ENCODE data around the gene LRRFIP1.

Gene LRRFIP1

GRCh38 chr2:237626813-237627440 lies 460 bp upstream of the LRRFIP1 start:
- peaks cover 16% of the 10 kb centered on the region for H3K4me1 ChIP-seq (ENCODE audit: insufficient read depth, low read length)
- H3K9me3 ChIP-seq (ENCODE audit: low read length) = no peaks in the 10 kb centered on the region
- peak overlapping the region in 1 of 2 donors; percentile 38 for H3K4me3 ChIP-seq (ENCODE audit: low read depth in 1 of 2, low read length in 2 of 2)
- H3K9ac ChIP-seq (ENCODE audit: low read length) = no peak overlapping the region
- H3K27me3 ChIP-seq (ENCODE audit: control insufficient read depth in 1 of 2, insufficient read depth in 2 of 2, low read length in 2 of 2) = no peaks in the 10 kb centered on the region
- peak overlapping the region; percentile 17 for H3K27ac ChIP-seq (ENCODE audit: low read depth, low read length)
- H3K36me3 ChIP-seq (ENCODE audit: insufficient read depth, low read length) = no peaks in the 10 kb centered on the region

GRCh38 chr2:237628247-237629187 lies 1.1 kb downstream of the LRRFIP1 start:
- Histone ChIP-seq H3K4me3 (ENCODE audit: low read depth in 1 of 2, low read length in 2 of 2) (peak overlapping the region; percentile 7 to 72), H3K36me3 (ENCODE audit: insufficient read depth, low read length) (no peaks in the 10 kb centered on the region), H3K4me1 (ENCODE audit: insufficient read depth, low read length) (peaks cover 25% of the 10 kb centered on the region), H3K27me3 (ENCODE audit: control insufficient read depth in 1 of 2, insufficient read depth in 2 of 2, low read length in 2 of 2) (no peaks in the 10 kb centered on the region), H3K9ac (ENCODE audit: low read length) (peak overlapping the region; percentile 38), H3K9me3 (ENCODE audit: low read length) (no peaks in the 10 kb centered on the region), H3K27ac (ENCODE audit: low read depth, low read length) (peak overlapping the region; percentile 4)

- Histone ChIP-seq H3K9ac (ENCODE audit: low read length) (no peak overlapping the region), H3K4me3 (ENCODE audit: low read depth in 1 of 2, low read length in 2 of 2) (no peak overlapping the region), H3K36me3 (ENCODE audit: insufficient read depth, low read length) (no peaks in the 10 kb centered on the region), H3K27ac (ENCODE audit: low read depth, low read length) (no peak overlapping the region), H3K27me3 (ENCODE audit: control insufficient read depth in 1 of 2, insufficient read depth in 2 of 2, low read length in 2 of 2) (no peaks in the 10 kb centered on the region), H3K9me3 (ENCODE audit: low read length) (no peaks in the 10 kb centered on the region), H3K4me1 (ENCODE audit: insufficient read depth, low read length) (peaks cover 25% of the 10 kb centered on the region)
Measured at GRCh38 chr2:237629188-237629534, 1.8 kb downstream of the LRRFIP1 start.

- no peaks in the 10 kb centered on the region for H3K36me3 ChIP-seq (ENCODE audit: insufficient read depth, low read length)
- no peaks in the 10 kb centered on the region for H3K27me3 ChIP-seq (ENCODE audit: control insufficient read depth in 1 of 2, insufficient read depth in 2 of 2, low read length in 2 of 2)
- H3K9me3 ChIP-seq (ENCODE audit: low read length) = no peaks in the 10 kb centered on the region
- no peak overlapping the region for H3K9ac ChIP-seq (ENCODE audit: low read length)
- H3K4me1 ChIP-seq (ENCODE audit: insufficient read depth, low read length) = peaks cover 25% of the 10 kb centered on the region
- H3K27ac ChIP-seq (ENCODE audit: low read depth, low read length) = no peak overlapping the region
- no peak overlapping the region for H3K4me3 ChIP-seq (ENCODE audit: low read depth in 1 of 2, low read length in 2 of 2)
Measured at GRCh38 chr2:237629739-237630138, 2.4 kb downstream of the LRRFIP1 start.

GRCh38 chr2:237630216-237631000 lies 3.0 kb downstream of the LRRFIP1 start:
- H3K36me3 ChIP-seq (ENCODE audit: insufficient read depth, low read length) = no peaks in the 10 kb centered on the region
- H3K4me1 ChIP-seq (ENCODE audit: insufficient read depth, low read length) = peaks cover 25% of the 10 kb centered on the region
- H3K9ac ChIP-seq (ENCODE audit: low read length) = no peak overlapping the region
- no peak overlapping the region for H3K4me3 ChIP-seq (ENCODE audit: low read depth in 1 of 2, low read length in 2 of 2)
- no peaks in the 10 kb centered on the region for H3K9me3 ChIP-seq (ENCODE audit: low read length)
- no peaks in the 10 kb centered on the region for H3K27me3 ChIP-seq (ENCODE audit: control insufficient read depth in 1 of 2, insufficient read depth in 2 of 2, low read length in 2 of 2)
- no peak overlapping the region for H3K27ac ChIP-seq (ENCODE audit: low read depth, low read length)

- H3K9ac ChIP-seq (ENCODE audit: low read length) = no peak overlapping the region
Measured at GRCh38 chr2:237631007-237631785, 3.8 kb downstream of the LRRFIP1 start.

GRCh38 chr2:237631801-237632585 lies 4.6 kb downstream of the LRRFIP1 start:
- no peak overlapping the region for H3K4me3 ChIP-seq (ENCODE audit: low read depth in 1 of 2, low read length in 2 of 2)
- H3K36me3 ChIP-seq (ENCODE audit: insufficient read depth, low read length) = no peaks in the 10 kb centered on the region
- no peaks in the 10 kb centered on the region for H3K9me3 ChIP-seq (ENCODE audit: low read length)
- H3K27me3 ChIP-seq (ENCODE audit: control insufficient read depth in 1 of 2, insufficient read depth in 2 of 2, low read length in 2 of 2) = no peaks in the 10 kb centered on the region
- peaks cover 25% of the 10 kb centered on the region for H3K4me1 ChIP-seq (ENCODE audit: insufficient read depth, low read length)
- no peak overlapping the region for H3K9ac ChIP-seq (ENCODE audit: low read length)
- no peak overlapping the region for H3K27ac ChIP-seq (ENCODE audit: low read depth, low read length)

More at GRCh38 chr2:237631007-237631785, 3.8 kb downstream of the LRRFIP1 start:
- H3K36me3 ChIP-seq (ENCODE audit: insufficient read depth, low read length) = no peaks in the 10 kb centered on the region
- H3K4me3 ChIP-seq (ENCODE audit: low read depth in 1 of 2, low read length in 2 of 2) = no peak overlapping the region
- H3K27me3 ChIP-seq (ENCODE audit: control insufficient read depth in 1 of 2, insufficient read depth in 2 of 2, low read length in 2 of 2) = no peaks in the 10 kb centered on the region
- peaks cover 25% of the 10 kb centered on the region for H3K4me1 ChIP-seq (ENCODE audit: insufficient read depth, low read length)
- H3K9me3 ChIP-seq (ENCODE audit: low read length) = no peaks in the 10 kb centered on the region
- no peak overlapping the region for H3K27ac ChIP-seq (ENCODE audit: low read depth, low read length)

GRCh38 chr2:237633061-237633561 lies 5.7 kb downstream of the LRRFIP1 start:
- H3K4me3 ChIP-seq (ENCODE audit: low read depth in 1 of 2, low read length in 2 of 2) = no peak overlapping the region
- no peak overlapping the region for H3K9ac ChIP-seq (ENCODE audit: low read length)
- no peaks in the 10 kb centered on the region for H3K9me3 ChIP-seq (ENCODE audit: low read length)
- H3K27me3 ChIP-seq (ENCODE audit: control insufficient read depth in 1 of 2, insufficient read depth in 2 of 2, low read length in 2 of 2) = no peaks in the 10 kb centered on the region
- no peak overlapping the region for H3K27ac ChIP-seq (ENCODE audit: low read depth, low read length)
- peaks cover 24% of the 10 kb centered on the region for H3K4me1 ChIP-seq (ENCODE audit: insufficient read depth, low read length)
- no peaks in the 10 kb centered on the region for H3K36me3 ChIP-seq (ENCODE audit: insufficient read depth, low read length)

- H3K4me1 ChIP-seq (ENCODE audit: insufficient read depth, low read length) = peaks cover 8% of the 10 kb centered on the region
- H3K9ac ChIP-seq (ENCODE audit: low read length) = no peak overlapping the region
- H3K27ac ChIP-seq (ENCODE audit: low read depth, low read length) = no peak overlapping the region
- peaks cover 11% of the 10 kb centered on the region for H3K36me3 ChIP-seq (ENCODE audit: insufficient read depth, low read length)
- no peak overlapping the region for H3K4me3 ChIP-seq (ENCODE audit: low read depth in 1 of 2, low read length in 2 of 2)
- H3K9me3 ChIP-seq (ENCODE audit: low read length) = no peaks in the 10 kb centered on the region
- no peaks in the 10 kb centered on the region for H3K27me3 ChIP-seq (ENCODE audit: control insufficient read depth in 1 of 2, insufficient read depth in 2 of 2, low read length in 2 of 2)
Measured at GRCh38 chr2:237636578-237636977, 9.2 kb downstream of the LRRFIP1 start.

GRCh38 chr2:237637429-237638135 lies 10.2 kb downstream of the LRRFIP1 start:
- Histone ChIP-seq H3K27me3 (ENCODE audit: control insufficient read depth in 1 of 2, insufficient read depth in 2 of 2, low read length in 2 of 2) (no peaks in the 10 kb centered on the region), H3K9ac (ENCODE audit: low read length) (no peak overlapping the region), H3K9me3 (ENCODE audit: low read length) (no peaks in the 10 kb centered on the region), H3K36me3 (ENCODE audit: insufficient read depth, low read length) (peaks cover 11% of the 10 kb centered on the region), H3K27ac (ENCODE audit: low read depth, low read length) (no peak overlapping the region), H3K4me1 (ENCODE audit: insufficient read depth, low read length) (peaks cover 8% of the 10 kb centered on the region), H3K4me3 (ENCODE audit: low read depth in 1 of 2, low read length in 2 of 2) (no peak overlapping the region)
